Non-pigmented ciliary epithelial cell (primary cell): ENCODE results near the gene FDX1.
A peak's percentile ranks its signal among the peaks of the same experiment; 100 is the strongest.
"Not testable (repeated sequence)": the region's sequence is repeated elsewhere in the genome, so short reads cannot be mapped to it uniquely, and the experiment has no call there.

Experiments
- DNase-seq: peaks from one replicate; pipeline ENCODE4 v3.0.0-alpha.2; 2010; ENCODE audit warnings: low read depth

FDX1 gene

GRCh38 chr11:110429731-110430266 lies at the start of gene FDX1:
Gene FDX1 (plus strand): TSS chr11:110429948. CDS start chr11:110430121, 173 bp downstream.
- DNase-seq: no peak

- no peak for DNase-seq
Observed at GRCh38 chr11:110380836-110381622, 48.7 kb upstream of the FDX1 start.

- DNase-seq: not testable (repeated sequence)
Observed at GRCh38 chr11:110388231-110388630, 41.5 kb upstream of the FDX1 start.

GRCh38 chr11:110389965-110390364 lies 39.8 kb upstream of the FDX1 start:
- no peak for DNase-seq

GRCh38 chr11:110392056-110392455 lies 37.7 kb upstream of the FDX1 start:
- no peak for DNase-seq

GRCh38 chr11:110397668-110398286 lies 32.0 kb upstream of the FDX1 start:
- not testable (repeated sequence) for DNase-seq

- not testable (repeated sequence) for DNase-seq
Observed at GRCh38 chr11:110403585-110403984, 26.2 kb upstream of the FDX1 start.

- DNase-seq: not testable (repeated sequence)
Observed at GRCh38 chr11:110405636-110406035, 24.1 kb upstream of the FDX1 start.

- DNase-seq: no peak
Observed at GRCh38 chr11:110407315-110407714, 22.4 kb upstream of the FDX1 start.

GRCh38 chr11:110409174-110409573 lies 20.6 kb upstream of the FDX1 start:
- no peak for DNase-seq

GRCh38 chr11:110410651-110411050 lies 19.1 kb upstream of the FDX1 start:
- DNase-seq: no peak

- no peak for DNase-seq
Observed at GRCh38 chr11:110415081-110415480, 14.7 kb upstream of the FDX1 start.

- DNase-seq: not testable (repeated sequence)
Observed at GRCh38 chr11:110421658-110422057, 8.1 kb upstream of the FDX1 start.

- DNase-seq: no peak
Observed at GRCh38 chr11:110422306-110422905, 7.3 kb upstream of the FDX1 start.

- DNase-seq: no peak
Observed at GRCh38 chr11:110424775-110425444, 4.8 kb upstream of the FDX1 start.

GRCh38 chr11:110425751-110426545 lies 3.8 kb upstream of the FDX1 start:
- DNase-seq: peak; percentile 73

GRCh38 chr11:110428040-110428439 lies 1.7 kb upstream of the FDX1 start:
- no peak for DNase-seq

GRCh38 chr11:110428956-110429730 lies 605 bp upstream of the FDX1 start:
- DNase-seq: no peak

GRCh38 chr11:110430267-110431050 lies 711 bp downstream of the FDX1 start:
- no peak for DNase-seq
